HepG2 (cell line): Measurements from ENCODE around the gene NLE1.

Experiments used
- CTCF ChIP-seq: sonication (generic); formaldehyde crosslinking; IDR thresholded peaks from 2 replicates; pipeline ENCODE4 v1.5.0; 2020; ENCODE audit warnings: mild to moderate bottlenecking, missing genetic modification reagents, moderate library complexity
- EZH2 ChIP-seq: conservative IDR thresholded peaks from 2 replicates; pipeline ENCODE4 v1.6.1; 2012; ENCODE audit warnings: mild to moderate bottlenecking, low read depth, low read length, moderate library complexity
- JUN ChIP-seq: sonication (generic); formaldehyde crosslinking; IDR thresholded peaks from 2 replicates; pipeline ENCODE4 v1.4.0; 2020; ENCODE audit warnings: mild to moderate bottlenecking, missing genetic modification reagents
- MNT ChIP-seq: fragments of 450-650 bp; IDR thresholded peaks from 2 replicates; pipeline ENCODE4 v1.6.1; 2016
- NFE2L1 ChIP-seq: sonication (generic); formaldehyde crosslinking; IDR thresholded peaks from 2 replicates; pipeline ENCODE4 v1.4.0; 2020; ENCODE audit warnings: missing genetic modification reagents, mild to moderate bottlenecking, borderline replicate concordance
- POLR2A ChIP-seq, 2 experiments: IDR thresholded peaks; 2 replicates each; pipeline ENCODE4 v1.6.1; 2011; ENCODE audit warnings: low read depth in 2 of 2, low read length in 2 of 2, mild to moderate bottlenecking in 1 of 2, moderate library complexity in 1 of 2; ENCODE audit not compliant: insufficient read depth in 1 of 2
- RNF219 ChIP-seq: sonication (generic); formaldehyde crosslinking; IDR thresholded peaks from 2 replicates; pipeline ENCODE4 v1.5.0; 2020; ENCODE audit warnings: mild to moderate bottlenecking, missing genetic modification reagents
- ZMAT5 ChIP-seq: sonication (generic); formaldehyde crosslinking; IDR thresholded peaks from 2 replicates; pipeline ENCODE4 v1.5.0; 2020; ENCODE audit warnings: mild to moderate bottlenecking, low read depth, missing genetic modification reagents, borderline replicate concordance
- ZNF709 ChIP-seq: sonication (generic); formaldehyde crosslinking; IDR thresholded peaks from 2 replicates; pipeline ENCODE4 v1.5.0; 2020; ENCODE audit warnings: mild to moderate bottlenecking, missing genetic modification reagents
- ZNF839 ChIP-seq: sonication (generic); formaldehyde crosslinking; IDR thresholded peaks from 2 replicates; pipeline ENCODE4 v1.4.0; 2020; ENCODE audit warnings: missing genetic modification reagents, mild to moderate bottlenecking, borderline replicate concordance

GRCh38 chr17:35163886-35164285, 21.8 kb upstream of the NLE1 start:
- TF ChIP-seq MNT (no peak), RNF219 (CRISPR knock-in tag) (no peak), JUN (CRISPR knock-in tag) (no peak), ZNF839 (no peak), EZH2 (no peak), CTCF (CRISPR knock-in tag) (no peak), ZNF709 (no peak), POLR2A (IDR thresholded peaks at IDR 0.05; ENCODE audit: insufficient read depth in 1 of 2, low read depth in 2 of 2, low read length in 2 of 2) (no peak), ZMAT5 (CRISPR knock-in tag) (no peak), NFE2L1 (no peak)
